K562 (cell line): ENCODE results near the gene SEPTIN12.
"Not testable (repeated sequence)": the region's sequence is repeated elsewhere in the genome, so short reads cannot be mapped to it uniquely, and the experiment has no call there.

Experiments used
- BMI1 ChIP-seq: fragments of 150-350 bp; IDR thresholded peaks from 2 replicates; pipeline ENCODE4 v1.6.1; 2014; ENCODE audit warnings: low read length
- CHD2 ChIP-seq: IDR thresholded peaks from 2 replicates; pipeline ENCODE4 v1.6.1; 2011; ENCODE audit warnings: low read depth, low read length
- CHD4 ChIP-seq: fragments of 200-600 bp; sonication (generic); IDR thresholded peaks from 3 replicates; pipeline ENCODE4 v1.6.1; 2012; ENCODE audit warnings: low read depth, mild to moderate bottlenecking, mixed read lengths, low read length, inconsistent platforms; ENCODE audit not compliant: insufficient read depth, insufficient replicate concordance, poor library complexity, severe bottlenecking
- EP300 ChIP-seq: IDR thresholded peaks from 2 replicates; pipeline ENCODE4 v1.6.1; 2012; ENCODE audit warnings: low read length, improper control_type of control experiment
- ETV6 ChIP-seq, 3 experiments: fragments of 150-350 bp in 1 of 3; sonication (generic) in 1 of 3; formaldehyde crosslinking in 1 of 3; IDR thresholded peaks; 2 replicates each; pipeline versions ENCODE4 v1.6.1 to v1.8.0; 2014 to 2022; ENCODE audit warnings: borderline replicate concordance in 2 of 3, low read depth in 2 of 3, antibody characterized with exemption in 1 of 3, low read length in 1 of 3, mild to moderate bottlenecking in 1 of 3, missing genetic modification reagents in 1 of 3
- GATA2 ChIP-seq: sonication (generic); formaldehyde crosslinking; IDR thresholded peaks from 2 replicates; pipeline ENCODE4 v1.4.0; 2020; ENCODE audit warnings: mild to moderate bottlenecking, missing genetic modification reagents
- POLR3G ChIP-seq: IDR thresholded peaks from 2 replicates; pipeline ENCODE4 v1.6.1; 2011; ENCODE audit not compliant: insufficient read length, insufficient replicate concordance; ENCODE audit errors: extremely low read depth
- SIN3A ChIP-seq, 2 experiments: fragments of 150-350 bp in 1 of 2; IDR thresholded peaks; 2 replicates each; pipeline ENCODE4 v1.6.1; 2011 to 2016; ENCODE audit warnings: borderline replicate concordance in 2 of 2, low read depth in 2 of 2, low read length in 2 of 2, mild to moderate bottlenecking in 2 of 2, moderate library complexity in 2 of 2; ENCODE audit not compliant: control insufficient read depth in 1 of 2
- SPI1 ChIP-seq: IDR thresholded peaks from 2 replicates; pipeline ENCODE4 v1.6.1; 2011; ENCODE audit warnings: low read depth, low read length, control low read depth, borderline replicate concordance
- ZNF143 ChIP-seq: sonication (generic); formaldehyde crosslinking; IDR thresholded peaks from 2 replicates; pipeline ENCODE4 v1.9.0; 2022; ENCODE audit warnings: mild to moderate bottlenecking, missing genetic modification reagents
- ZNF354B ChIP-seq: fragments of 250-450 bp; sonication (Bioruptor Pico); IDR thresholded peaks from 2 replicates; pipeline ENCODE4 v1.4.0; 2020
- TF ChIP-seq, protein P1 (sequence below), 3 experiments: IDR thresholded peaks in 2 of 3; conservative IDR thresholded peaks in 1 of 3; 2 replicates each; pipeline ENCODE4 v1.5.1; 2011 to 2012; ENCODE audit warnings: low read length in 3 of 3, mild to moderate bottlenecking in 3 of 3, control low read depth in 2 of 3, improper control_type of control experiment in 1 of 3, inconsistent platforms in 1 of 3, low read depth in 1 of 3, mixed read lengths in 1 of 3, moderate library complexity in 1 of 3; ENCODE audit not compliant: insufficient read depth in 2 of 3
- TF ChIP-seq, protein P2 (sequence below): fragments of 250-450 bp; sonication (Bioruptor Pico); IDR thresholded peaks from 2 replicates; pipeline ENCODE4 v1.8.0; 2022; ENCODE audit warnings: inconsistent platforms

DNA sequence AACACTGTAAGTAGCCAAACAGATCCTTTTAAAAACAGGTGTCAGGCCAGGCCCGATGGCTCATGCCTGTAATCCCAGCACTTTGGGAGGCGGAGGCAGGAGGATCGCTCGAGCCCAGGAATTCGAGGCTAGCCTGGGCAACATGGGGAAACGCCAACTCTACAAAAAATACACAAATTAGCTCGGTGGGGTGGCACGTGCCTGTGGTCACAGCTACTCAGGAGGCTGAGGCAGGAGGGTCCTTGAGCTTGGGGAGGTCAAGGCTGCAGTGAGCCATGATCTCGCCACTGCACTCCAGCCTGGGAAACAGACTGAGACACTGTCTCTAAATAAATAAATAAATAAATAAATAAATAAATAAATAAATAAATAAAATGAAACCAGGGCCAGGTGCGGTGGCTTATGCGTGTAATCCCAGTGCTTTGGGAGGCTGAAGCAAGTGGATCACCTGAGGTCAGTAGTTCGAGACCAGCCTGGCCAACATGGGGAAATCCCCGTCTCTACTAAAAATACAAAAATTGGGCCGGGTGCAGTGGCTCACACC is 3.6 kb downstream of the SEPTIN12 start:
- not testable (repeated sequence) for TF ChIP-seq ZNF143; SPI1; CHD2; ETV6 (IDR thresholded peaks at IDR 0.05; ENCODE audit: borderline replicate concordance in 1 of 2, low read depth in 2 of 2, low read length in 1 of 2); ETV6 (CRISPR knock-in tag; IDR thresholded peaks at IDR 0.05; ENCODE audit: borderline replicate concordance); EP300; CHD4; POLR3G; SIN3A (IDR thresholded peaks at IDR 0.05; ENCODE audit: borderline replicate concordance in 2 of 2, control insufficient read depth in 1 of 2, low read depth in 2 of 2, low read length in 2 of 2); BMI1; ZNF354B (CRISPR knock-in tag); GATA2 (CRISPR knock-in tag)
- TF ChIP-seq, protein P1, sequence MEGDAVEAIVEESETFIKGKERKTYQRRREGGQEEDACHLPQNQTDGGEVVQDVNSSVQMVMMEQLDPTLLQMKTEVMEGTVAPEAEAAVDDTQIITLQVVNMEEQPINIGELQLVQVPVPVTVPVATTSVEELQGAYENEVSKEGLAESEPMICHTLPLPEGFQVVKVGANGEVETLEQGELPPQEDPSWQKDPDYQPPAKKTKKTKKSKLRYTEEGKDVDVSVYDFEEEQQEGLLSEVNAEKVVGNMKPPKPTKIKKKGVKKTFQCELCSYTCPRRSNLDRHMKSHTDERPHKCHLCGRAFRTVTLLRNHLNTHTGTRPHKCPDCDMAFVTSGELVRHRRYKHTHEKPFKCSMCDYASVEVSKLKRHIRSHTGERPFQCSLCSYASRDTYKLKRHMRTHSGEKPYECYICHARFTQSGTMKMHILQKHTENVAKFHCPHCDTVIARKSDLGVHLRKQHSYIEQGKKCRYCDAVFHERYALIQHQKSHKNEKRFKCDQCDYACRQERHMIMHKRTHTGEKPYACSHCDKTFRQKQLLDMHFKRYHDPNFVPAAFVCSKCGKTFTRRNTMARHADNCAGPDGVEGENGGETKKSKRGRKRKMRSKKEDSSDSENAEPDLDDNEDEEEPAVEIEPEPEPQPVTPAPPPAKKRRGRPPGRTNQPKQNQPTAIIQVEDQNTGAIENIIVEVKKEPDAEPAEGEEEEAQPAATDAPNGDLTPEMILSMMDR (IDR thresholded peaks at IDR 0.05 in 2 of 3, conservative IDR thresholded peaks at IDR 0.05 in 1 of 3; ENCODE audit: insufficient read depth in 2 of 3, low read depth in 1 of 3, low read length in 3 of 3): not testable (repeated sequence)
- TF ChIP-seq, protein P2, sequence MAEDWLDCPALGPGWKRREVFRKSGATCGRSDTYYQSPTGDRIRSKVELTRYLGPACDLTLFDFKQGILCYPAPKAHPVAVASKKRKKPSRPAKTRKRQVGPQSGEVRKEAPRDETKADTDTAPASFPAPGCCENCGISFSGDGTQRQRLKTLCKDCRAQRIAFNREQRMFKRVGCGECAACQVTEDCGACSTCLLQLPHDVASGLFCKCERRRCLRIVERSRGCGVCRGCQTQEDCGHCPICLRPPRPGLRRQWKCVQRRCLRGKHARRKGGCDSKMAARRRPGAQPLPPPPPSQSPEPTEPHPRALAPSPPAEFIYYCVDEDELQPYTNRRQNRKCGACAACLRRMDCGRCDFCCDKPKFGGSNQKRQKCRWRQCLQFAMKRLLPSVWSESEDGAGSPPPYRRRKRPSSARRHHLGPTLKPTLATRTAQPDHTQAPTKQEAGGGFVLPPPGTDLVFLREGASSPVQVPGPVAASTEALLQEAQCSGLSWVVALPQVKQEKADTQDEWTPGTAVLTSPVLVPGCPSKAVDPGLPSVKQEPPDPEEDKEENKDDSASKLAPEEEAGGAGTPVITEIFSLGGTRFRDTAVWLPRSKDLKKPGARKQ: not testable (repeated sequence)
